Daoy (cell line): ENCODE data around the gene S100A16. TPM values are rescaled to one million over a fixed set of nuclear protein-coding genes. Genes with fewer than 3 reads are reported as not detected.
"Not testable (repeated sequence)": the region's sequence is repeated elsewhere in the genome, so short reads cannot be mapped to it uniquely, and the experiment has no call there.

Source experiments
- DNase-seq: peaks from one replicate; pipeline ENCODE4 v3.0.0-alpha.2; 2015; ENCODE audit warnings: low read depth
- total RNA-seq: library from RNA; depleted of rRNA; stranded (reverse); fragments of >200 nt; shearing (Covaris generic); gene quantifications from 2 replicates; pipeline ENCODE4 v1.2.3, GENCODE V29; 2014

S100A16 gene
- total RNA-seq, 1 experiment from 2014 or later = 135 TPM

- no peak for DNase-seq
Observed at GRCh38 chr1:153586347-153586746, 26.6 kb downstream of the S100A16 start.

GRCh38 chr1:153585006-153585405 is 27.9 kb downstream of the S100A16 start:
- DNase-seq = no peak

DNA sequence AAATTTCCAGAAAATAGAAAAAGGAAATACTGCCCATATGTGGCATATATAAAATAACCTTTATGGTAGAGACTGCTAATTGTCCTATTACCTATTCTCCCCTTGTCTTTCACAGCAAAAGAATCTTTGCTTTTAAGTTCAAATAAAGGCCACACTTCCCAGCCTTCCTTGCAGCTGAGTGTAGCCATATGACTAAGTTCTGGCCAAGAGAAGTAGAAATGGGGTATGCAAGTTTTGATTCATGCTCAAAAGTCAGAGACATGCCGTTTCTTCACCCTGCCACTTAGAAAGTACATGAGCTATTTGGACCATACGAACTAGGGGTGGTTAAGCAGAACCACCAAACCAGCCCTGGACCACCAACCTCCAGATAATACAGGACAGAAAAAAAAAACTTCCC is 29.0 kb downstream of the S100A16 start:
- DNase-seq = no peak

GRCh38 chr1:153583514-153583913 is 29.4 kb downstream of the S100A16 start:
- not testable (repeated sequence) for DNase-seq

GRCh38 chr1:153582836-153583235 is 30.1 kb downstream of the S100A16 start:
- not testable (repeated sequence) for DNase-seq

DNA sequence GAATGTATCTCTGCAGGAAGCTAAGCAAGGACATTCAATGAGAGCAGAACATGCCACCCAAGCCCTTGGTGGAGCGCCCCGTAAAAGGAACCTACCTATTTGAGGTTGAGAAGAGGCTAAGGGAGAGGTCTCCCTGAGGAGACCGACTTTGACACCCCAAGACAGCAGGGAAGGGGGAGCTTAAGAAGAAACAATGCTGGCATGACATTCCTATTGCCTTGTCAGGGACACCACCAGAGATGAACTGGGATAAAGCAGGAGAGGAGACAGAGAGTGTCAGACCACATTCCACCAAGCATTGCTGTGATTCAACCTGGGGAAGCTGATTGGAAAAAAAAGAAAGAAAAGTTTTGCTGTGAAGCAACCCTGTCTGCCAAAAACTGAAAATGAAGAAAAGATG is 34.0 kb downstream of the S100A16 start:
- DNase-seq = no peak

GRCh38 chr1:153578490-153578889 is 34.4 kb downstream of the S100A16 start:
- DNase-seq = no peak

DNA sequence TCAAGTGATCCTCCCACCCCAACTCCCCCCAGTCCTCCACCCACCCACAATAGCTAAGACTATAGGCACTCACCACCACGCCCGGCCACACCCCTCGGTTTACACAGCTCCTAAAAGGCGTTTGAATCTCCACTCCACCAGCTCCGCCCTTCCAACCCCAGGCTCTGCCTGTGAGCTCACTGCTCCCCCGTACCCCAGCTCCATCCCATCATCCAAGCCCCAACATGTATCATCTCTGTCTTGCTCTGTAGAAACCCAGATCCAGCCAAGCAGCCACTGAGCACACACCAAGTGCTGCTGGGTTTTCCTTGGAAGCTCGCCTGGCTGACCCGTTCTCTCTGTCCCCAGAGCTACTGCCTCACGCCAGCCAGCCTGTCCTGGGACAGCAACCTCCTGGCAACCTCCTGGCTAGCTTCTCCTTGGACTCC is 35.3 kb downstream of the S100A16 start:
- DNase-seq = no peak

DNA sequence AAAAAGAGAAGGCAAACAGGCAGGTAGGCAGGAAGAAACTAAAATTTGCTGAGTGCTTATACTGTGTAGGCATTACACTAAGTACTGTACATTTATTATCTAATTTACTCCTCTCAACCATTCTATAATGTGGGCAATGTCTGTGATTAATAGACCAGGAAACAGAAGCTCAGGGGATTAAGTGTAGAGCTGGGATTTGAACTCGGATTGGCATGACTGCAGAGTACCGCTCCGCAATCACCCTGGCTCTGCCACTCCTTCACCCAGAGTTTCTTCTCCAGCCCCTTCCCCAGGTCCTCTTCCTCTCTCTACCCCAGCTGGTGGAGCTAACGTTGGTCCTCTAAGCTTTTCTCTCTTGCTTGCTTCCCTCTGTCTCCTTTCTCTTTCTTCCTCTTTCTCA is 35.8 kb downstream of the S100A16 start:
- no peak for DNase-seq

GRCh38 chr1:153575497-153575896 is 37.4 kb downstream of the S100A16 start:
- DNase-seq = not testable (repeated sequence)

GRCh38 chr1:153575081-153575491 is 37.9 kb downstream of the S100A16 start:
- DNase-seq = not testable (repeated sequence)

DNA sequence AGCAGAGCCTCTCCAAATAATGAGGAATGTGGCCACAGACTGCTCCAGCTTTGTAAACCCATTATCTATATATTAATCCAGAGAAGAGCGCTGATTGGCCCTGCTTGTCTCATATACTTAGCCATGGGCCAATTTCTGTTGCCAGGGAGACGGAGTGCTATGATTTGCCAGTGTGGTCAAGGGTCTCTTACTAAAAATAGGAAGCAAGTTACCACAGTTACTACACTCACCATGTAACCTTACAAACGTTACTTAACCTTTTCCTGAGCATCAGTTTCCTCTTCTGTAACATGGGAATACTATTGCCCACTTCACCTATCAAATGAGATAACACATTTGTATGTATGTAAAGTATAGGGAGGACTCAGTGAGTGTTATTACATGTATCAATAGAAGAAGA is 39.6 kb downstream of the S100A16 start:
- no peak for DNase-seq

GRCh38 chr1:153572569-153573015 is 40.3 kb downstream of the S100A16 start:
- DNase-seq = peak; percentile 89

- no peak for DNase-seq
Observed at GRCh38 chr1:153571706-153572105, 41.2 kb downstream of the S100A16 start.

DNA sequence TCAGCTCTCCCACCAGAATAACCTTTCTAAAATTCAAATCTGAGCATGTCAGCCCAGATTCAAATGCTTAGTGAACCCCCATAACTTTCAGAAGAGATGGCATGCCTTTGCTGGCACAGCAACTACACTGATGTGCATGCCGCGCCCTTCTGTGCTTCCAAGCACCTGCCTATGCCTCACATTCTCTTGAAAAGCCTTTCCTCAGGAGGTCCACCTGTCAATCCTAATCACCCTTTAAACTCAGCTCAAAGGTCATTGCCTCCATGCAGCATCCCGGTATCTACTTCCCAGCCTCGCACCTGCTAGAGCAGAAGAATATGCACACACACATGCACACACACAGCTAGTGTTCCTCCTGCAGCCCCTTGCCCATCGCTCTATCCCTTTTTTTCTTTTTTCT is 42.1 kb downstream of the S100A16 start:
- no peak for DNase-seq

DNA sequence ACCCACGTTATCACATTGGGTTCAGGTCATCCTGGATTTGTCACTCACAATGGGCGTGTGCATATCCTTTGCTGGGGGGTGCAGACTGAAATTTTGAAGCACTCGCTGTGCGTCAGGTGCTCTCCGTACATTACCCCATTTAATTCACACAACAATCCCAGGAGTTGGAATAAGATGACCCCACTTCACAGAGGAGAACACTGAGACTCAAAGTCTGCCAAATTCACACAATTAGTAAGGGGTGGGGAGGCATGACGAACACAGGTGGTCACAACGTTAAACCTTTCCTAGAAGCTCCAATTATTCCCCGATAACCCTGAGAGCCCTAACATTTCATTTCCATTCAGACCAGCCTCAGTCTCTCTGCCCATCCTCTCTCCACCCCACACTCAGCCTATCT is 43.5 kb downstream of the S100A16 start:
- no peak for DNase-seq

DNA sequence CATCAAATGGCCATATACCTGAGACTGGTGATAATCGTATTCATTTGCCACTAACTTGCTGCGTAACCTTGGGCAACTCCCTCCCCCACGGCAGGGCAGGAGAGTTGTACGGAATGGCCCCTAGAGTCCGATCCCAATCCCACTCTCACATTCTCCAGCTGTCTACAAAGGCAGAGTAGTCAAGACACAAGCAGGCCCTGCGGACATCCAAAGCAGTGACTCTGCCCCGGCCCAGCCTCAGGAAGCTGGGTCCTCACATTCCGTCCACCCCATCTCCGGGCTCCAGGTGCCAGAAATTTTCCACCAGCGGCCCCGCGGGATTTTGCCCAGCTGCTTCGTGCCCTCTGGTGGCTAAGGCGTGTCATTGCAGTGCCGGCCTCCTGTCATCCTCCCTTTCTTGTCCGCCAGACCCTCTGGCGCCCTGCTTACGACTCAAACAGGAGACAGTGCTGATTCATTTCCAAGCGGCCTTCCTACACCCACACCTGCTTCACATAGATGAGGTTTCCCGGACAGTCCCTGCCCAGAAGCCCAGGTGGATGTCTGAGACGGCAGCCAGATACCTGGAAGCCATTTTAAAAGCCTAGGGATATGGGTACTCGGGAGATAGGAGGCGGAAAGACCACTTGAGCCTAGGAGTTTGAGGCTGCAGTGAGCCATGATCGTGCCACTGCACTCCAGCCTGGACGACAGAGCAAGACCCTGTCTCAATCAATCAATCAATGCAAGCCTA is 44.4 kb downstream of the S100A16 start:
- peak; percentile 94 for DNase-seq

DNA sequence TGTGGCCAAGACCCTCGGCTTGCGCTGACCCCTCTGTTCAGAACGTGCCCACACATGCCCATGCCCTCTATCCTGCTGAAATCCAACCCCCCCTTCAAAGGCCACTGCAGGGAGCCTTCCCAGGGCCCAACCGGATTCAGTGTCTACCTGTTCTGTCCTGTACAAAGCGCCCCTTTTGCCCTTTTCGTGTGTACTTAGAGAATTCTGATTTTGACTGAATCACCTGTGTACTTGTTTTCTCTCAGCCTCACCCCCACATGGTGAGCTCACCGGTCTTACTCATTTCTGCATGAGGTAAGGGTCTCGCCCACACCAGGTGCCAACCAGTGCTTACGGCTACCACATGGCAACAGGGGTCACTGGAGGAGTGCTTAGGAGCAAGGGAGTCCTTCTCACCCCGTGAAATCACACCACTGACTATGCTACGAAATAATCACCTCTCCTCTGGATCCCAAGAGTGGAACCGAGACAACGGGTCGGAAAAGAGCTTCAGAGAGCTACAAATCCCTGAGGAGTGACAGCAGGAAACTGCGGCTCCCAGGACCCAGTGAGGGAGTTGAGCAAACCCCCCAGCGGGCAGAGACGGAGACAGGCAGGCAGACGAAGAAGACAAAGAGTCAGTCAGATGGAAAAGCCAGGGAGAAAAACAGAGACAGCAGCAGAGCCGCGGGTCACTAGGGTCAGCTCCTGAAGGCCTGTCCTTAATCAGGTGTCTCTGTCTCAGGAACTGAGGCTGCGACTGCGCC is 45.1 kb downstream of the S100A16 start:
- DNase-seq = peak; percentile 90

DNA sequence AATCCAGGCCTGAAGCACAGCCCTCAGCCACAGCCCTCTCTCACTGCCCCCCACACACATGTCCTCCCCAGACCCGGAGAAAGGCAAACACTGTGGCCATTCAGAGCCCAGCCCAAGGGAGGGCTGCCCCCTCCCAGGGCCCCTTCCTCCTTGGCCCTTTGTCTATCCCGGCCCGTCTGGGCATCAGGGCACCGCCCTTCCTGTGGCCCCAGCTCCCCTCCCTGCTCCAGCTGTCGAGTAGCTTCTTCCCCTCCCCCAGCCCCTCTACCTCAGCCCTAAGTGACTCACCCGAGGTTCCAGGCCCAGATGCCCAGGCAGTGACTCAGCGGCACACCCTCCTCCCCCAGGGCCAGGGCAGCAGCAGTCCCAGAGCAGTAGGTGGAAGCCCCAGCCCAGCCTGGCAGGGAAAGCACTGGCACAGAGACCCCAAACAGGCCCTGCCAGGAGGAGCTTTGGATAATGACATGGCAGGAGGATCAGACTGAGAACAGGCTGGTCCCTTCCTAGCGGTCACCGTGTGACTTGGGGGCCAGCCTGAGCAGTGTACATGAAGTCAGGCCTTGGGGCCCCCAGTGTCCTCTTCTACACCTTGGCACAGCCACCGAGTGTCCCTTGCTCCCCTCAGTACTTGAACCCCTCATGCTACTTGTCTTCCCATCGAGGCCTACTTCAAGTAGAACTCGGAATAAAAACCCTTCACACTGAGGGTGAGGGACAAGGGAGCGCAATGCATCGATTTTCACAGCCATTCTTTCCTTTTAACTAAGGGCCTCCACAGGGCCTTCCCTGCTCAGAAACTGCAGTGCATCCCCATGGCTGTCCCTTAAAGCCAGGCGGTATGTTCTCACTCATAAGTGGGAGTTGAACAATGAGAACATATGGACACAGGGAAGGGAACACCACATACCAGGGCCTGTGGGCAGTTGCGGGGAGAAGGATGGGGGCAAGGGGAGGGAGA is 46.2 kb downstream of the S100A16 start:
- peak; percentile 100 for DNase-seq

DNA sequence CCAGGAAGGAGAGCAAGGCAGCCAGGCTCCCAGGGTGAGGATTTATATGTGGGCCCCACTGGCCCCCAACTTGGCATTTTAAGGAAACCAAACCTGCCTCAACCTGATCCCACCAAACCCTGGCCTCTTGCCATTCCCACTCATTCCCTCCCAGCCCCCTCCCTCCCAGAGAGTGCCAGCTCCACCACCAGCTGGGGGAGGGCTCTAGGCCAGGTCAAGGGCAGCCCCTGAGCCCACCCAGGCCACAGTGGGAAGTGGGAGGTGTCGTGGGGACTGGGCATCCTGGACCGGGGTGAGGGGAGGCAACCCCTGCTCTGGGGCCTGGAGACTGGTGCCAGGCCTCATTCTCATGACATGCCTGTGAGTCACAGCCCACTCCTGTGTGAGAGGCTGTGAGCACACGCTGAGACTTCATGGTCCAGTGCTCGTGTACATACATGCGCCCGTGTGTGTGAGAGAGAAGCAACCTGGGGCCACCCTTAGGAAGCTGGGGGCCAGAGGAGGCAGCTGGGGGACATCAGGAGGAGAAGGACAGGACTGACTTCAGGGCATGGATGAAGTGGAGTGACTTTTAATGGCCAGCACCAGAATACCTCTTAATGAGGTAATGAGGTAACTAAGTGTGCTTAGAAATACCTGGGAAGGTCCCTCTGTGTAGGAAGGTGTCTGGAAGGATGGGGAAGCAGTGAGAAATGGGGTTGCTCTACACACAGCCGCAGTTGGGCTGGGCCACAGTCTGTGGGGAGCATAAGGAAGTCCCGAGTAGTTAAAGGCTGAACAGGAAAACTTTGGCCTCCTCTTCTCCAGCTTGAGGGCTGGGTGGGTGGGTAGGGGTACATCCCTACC is 47.2 kb downstream of the S100A16 start, which contains the start of gene S100A2:
Gene S100A2, minus strand, starts transcription at position 316 of the 846 bp plus-strand sequence. CDS start 1,967 bp downstream, outside the sequence.
- peak; percentile 99 for DNase-seq

GRCh38 chr1:153563991-153564390 is 48.9 kb downstream of the S100A16 start:
- no peak for DNase-seq
